GM12801 (cell line): ENCODE measurements around the gene RGS9BP.

Experiments
- TF ChIP-seq, protein P1 (sequence below): IDR thresholded peaks from one replicate; pipeline ENCODE4 v1.5.1; 2011; ENCODE audit warnings: control low read depth; ENCODE audit not compliant: insufficient read length; ENCODE audit errors: extremely low read depth

The RGS9BP gene

GRCh38 chr19:32653599-32653915, 22.1 kb upstream of the RGS9BP start:
- TF ChIP-seq, protein P1, sequence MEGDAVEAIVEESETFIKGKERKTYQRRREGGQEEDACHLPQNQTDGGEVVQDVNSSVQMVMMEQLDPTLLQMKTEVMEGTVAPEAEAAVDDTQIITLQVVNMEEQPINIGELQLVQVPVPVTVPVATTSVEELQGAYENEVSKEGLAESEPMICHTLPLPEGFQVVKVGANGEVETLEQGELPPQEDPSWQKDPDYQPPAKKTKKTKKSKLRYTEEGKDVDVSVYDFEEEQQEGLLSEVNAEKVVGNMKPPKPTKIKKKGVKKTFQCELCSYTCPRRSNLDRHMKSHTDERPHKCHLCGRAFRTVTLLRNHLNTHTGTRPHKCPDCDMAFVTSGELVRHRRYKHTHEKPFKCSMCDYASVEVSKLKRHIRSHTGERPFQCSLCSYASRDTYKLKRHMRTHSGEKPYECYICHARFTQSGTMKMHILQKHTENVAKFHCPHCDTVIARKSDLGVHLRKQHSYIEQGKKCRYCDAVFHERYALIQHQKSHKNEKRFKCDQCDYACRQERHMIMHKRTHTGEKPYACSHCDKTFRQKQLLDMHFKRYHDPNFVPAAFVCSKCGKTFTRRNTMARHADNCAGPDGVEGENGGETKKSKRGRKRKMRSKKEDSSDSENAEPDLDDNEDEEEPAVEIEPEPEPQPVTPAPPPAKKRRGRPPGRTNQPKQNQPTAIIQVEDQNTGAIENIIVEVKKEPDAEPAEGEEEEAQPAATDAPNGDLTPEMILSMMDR = no peak

DNA sequence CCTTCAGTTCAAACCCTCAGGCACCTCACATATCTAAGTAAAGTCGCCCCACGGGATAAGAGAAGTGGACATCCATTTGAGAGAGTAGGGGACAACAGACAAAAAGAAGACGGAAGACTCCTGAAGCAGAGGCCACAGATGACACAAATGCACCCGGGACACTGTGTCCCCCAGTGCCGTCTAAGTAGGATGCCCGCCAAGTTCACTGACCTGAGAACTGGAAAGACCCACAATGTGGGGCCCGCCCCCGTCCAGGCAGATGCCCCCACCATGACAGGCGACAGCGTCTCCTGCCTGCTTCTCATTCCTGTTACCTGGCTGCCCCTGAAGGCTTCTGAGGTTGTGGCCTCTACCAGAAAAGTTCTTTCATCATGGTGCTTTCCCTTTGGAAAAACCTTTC, 17.6 kb upstream of the RGS9BP start:
- TF ChIP-seq, protein P1 = no peak

DNA sequence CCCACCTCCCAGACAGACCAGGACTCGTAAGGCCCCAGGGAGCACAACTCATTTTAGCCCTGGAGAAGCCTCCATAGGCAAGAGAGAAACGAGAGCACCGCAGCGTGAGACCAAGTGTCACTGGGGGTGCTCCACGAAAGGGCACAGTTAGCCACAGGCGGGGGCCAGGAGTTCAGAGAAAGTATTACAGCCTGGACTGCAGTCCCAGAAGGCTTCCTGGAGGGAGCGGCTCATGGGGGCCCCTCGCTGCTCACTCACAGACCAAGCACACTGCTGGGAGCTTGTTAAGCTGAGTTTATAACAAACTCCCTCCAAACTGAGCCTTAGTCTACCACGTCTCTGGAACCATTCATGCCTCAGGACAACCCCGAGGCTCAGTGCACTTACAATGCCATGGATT, 17.1 kb upstream of the RGS9BP start:
- TF ChIP-seq, protein P1 = no peak

- TF ChIP-seq, protein P1 = no peak
Measured at GRCh38 chr19:32661318-32661717, 14.3 kb upstream of the RGS9BP start.

DNA sequence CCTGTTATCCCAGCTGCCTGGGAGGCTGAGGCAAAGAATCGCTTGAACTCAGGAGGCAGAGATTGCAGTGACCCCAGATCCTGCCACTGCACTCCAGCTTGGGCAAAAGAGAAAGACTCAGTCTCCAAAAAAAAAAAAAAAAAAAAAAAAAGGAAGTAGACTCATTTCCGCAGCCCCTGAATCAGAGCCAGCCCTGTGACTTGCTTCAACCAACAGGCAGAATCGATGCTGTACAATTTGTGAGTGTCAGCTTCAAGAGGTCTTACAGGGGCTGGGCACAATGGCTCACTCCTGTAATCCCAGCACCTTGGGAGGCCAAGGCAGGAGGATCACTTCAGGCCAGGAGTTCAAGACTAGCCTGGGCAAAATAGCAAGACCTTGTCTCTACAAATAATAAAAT, 13.5 kb upstream of the RGS9BP start:
- TF ChIP-seq, protein P1 = no peak

GRCh38 chr19:32666084-32666483, 9.6 kb upstream of the RGS9BP start:
- TF ChIP-seq, protein P1 = no peak

DNA sequence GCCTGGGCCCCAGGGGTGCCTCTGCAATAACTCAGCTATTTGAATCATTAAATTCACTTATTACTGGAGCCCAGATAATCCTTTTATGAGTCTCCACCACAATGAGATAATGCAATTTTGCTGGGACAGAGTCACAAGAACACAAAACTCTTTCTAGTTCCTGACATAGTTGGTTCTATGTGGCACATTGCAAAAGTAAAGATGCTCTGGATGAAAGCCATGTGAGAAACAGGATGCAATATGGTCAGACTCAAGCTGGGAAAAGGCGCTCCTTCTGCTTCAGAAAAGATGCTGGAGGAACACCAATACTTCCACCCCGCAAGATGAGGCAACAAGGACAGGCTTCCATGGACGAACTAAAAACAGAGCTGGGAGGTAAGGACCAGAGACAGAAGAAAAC, 6.3 kb upstream of the RGS9BP start:
- TF ChIP-seq, protein P1 = no peak
